IPS-18a (cell line): ENCODE results near the gene SF1.

Experiments
- H3K27ac ChIP-seq: one replicate; pipeline ENCODE4 v1.5.1; 2013; ENCODE audit warnings: low read length
- H3K27me3 ChIP-seq: one replicate; pipeline ENCODE4 v1.6.1; 2013; ENCODE audit warnings: mild to moderate bottlenecking, low read length; ENCODE audit not compliant: control insufficient read depth, insufficient read depth
- H3K36me3 ChIP-seq: one replicate; pipeline ENCODE4 v1.6.1; 2013; ENCODE audit warnings: low read depth, low read length; ENCODE audit not compliant: control insufficient read depth
- H3K4me1 ChIP-seq: one replicate; pipeline ENCODE4 v1.6.1; 2013; ENCODE audit warnings: low read depth, low read length; ENCODE audit not compliant: control insufficient read depth
- H3K4me3 ChIP-seq: one replicate; pipeline ENCODE4 v1.5.1; 2013; ENCODE audit warnings: low read length
- H3K9ac ChIP-seq: one replicate; pipeline ENCODE4 v1.6.1; 2013; ENCODE audit warnings: mild to moderate bottlenecking, low read length, moderate library complexity
- H3K9me3 ChIP-seq: one replicate; pipeline ENCODE4 v1.6.1; 2013; ENCODE audit warnings: low read depth, low read length; ENCODE audit not compliant: control insufficient read depth

Gene SF1

DNA sequence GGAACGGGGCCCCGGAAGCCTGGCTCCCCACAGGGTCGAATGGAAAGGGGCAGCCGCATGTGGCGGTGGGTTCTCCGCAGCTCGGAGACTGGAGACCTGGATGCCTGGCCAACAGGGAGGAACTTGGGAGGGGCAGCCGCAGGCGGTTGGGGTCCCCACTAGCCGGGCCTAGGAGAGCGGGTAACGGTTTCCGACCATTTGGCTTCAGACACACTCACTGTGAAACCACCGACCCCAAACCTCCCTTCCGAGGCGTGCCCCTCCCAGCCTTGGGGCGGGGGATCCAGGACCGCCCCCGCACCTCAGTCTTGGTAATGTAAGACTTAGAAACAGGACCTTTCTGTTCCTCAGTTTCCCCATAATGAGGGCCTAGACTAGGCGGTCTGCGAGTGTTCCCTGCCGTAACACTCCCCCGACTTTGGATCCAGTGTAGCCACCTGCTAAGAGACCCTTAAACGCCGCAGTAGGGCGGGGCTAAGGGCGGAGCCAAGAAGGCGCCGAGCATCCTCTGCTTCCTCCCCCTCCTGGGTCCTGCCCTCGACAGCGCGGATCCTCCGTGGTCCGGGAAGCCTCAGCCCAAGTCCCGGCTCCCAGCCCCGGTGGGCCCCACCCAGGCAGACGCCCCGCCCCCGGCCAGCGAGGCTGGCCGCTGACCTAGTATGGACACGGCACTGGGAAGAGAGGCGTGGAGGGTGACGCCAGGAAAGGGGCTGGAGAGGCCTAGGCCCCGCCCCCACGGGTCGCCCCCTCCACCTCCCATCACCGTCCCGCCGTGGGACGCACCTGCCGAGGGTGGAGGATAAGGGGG is 32.6 kb downstream of the SF1 start:
- H3K9me3 ChIP-seq = no peaks in the 10 kb centered on the region
- H3K27me3 ChIP-seq = peaks cover 38% of the 10 kb centered on the region
- H3K27ac ChIP-seq = no peak overlapping the region
- peak overlapping the region; percentile 68 for H3K4me3 ChIP-seq
- peaks cover 8% of the 10 kb centered on the region for H3K4me1 ChIP-seq
- H3K36me3 ChIP-seq = no peaks in the 10 kb centered on the region
- H3K9ac ChIP-seq = peak overlapping the region; percentile 20

DNA sequence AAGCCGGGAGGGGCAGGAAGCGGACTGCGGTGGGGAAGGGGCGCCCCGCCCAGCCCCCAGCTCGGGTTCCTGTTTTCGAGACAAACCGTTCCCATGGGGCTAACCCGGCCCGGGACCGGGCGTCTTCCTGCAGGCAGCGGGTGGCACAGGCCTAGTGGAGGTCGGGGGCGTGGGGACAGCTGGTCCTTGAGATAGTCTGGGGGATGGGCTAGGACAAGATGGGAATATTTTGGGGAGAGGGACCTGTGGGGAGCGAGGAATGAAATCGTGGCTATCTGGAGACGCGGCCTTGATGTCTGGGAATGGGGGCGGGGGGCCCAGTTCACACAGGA is 33.2 kb downstream of the SF1 start:
- Histone ChIP-seq H3K4me1 (peaks cover 8% of the 10 kb centered on the region), H3K4me3 (peak overlapping the region; percentile 68), H3K36me3 (no peaks in the 10 kb centered on the region), H3K27me3 (peaks cover 44% of the 10 kb centered on the region), H3K9ac (peak overlapping the region; percentile 20), H3K9me3 (no peaks in the 10 kb centered on the region), H3K27ac (no peak overlapping the region)

DNA sequence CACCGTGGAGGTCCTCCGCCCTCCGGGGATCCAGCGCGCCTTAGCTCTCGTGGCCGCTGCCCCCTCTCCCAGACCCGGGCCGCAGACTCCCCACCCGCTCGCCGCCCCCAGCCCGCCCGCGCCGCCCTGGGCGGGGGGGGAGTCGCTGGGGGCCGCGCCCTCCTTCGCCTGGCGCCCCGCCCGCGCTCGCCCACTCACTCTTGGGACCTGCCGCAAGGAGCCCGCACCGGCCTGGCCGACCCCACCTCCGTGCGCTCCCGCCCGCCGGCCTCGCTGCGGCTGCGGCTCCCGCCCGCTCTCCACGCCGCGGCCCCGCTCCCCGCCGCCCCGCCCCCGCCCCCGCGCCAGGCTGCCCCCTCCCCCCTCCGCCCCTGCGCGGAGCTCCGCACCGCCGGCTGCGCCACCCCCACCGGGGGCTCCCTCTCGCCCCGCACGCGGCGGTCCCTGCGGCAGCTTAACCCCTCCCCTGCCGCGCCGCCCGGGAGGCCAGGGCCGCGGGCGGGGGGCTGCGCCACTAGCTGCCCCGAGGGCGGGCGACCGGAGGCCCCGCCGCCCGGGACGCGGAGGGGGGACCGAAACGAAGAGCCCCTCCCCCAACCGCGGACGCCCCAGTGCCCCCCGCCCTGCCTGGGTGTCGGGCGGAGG is 33.7 kb downstream of the SF1 start:
- Histone ChIP-seq H3K27ac (no peak overlapping the region), H3K36me3 (no peaks in the 10 kb centered on the region), H3K9me3 (no peaks in the 10 kb centered on the region), H3K4me1 (peaks cover 9% of the 10 kb centered on the region), H3K4me3 (peak overlapping the region; percentile 68), H3K9ac (peak overlapping the region; percentile 20), H3K27me3 (peaks cover 49% of the 10 kb centered on the region)

DNA sequence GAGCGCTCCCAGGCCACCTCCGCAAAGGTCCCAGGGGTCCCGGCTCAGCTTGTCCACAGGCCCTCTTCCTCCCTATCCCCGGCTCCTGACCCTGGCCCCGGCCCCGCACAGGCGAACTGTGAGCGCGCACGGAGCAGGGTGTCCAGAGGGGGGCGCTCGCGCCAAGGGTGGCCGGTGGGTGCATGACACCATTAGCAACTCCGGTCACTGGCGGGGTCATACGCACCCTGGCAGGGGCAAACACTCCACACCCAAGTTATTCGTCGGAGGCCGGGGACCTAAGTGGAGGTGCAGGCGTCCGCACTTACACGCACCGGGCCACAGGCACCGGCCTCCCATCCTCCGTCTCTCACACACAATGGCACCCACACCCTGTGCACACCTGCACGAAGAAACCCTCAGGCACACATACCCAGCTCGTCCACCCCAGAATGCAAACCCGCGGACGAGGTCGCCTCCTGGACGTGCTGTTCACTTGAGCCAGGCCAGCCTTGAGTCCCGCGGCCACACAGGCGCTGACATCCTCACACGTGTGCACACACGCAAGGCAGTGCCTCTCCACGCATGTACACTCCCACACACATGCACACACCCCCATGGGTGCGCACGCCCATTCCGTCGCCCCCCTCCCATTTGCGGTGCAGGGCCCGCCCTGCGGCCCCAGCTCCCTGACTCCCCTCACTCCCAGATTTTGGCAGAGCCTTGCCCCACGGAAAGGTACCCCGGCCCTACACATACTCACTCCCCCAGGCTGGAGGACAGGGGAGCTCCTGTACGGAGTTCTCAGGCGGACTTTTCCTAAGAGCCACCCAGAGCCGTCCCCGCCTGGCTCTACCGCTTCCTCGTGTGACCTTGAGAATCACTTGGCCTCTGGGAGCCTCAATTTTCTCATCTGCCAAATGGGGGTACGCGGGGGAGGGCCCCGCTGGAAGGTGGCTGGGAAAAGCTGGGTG is 34.5 kb downstream of the SF1 start, which contains the start of gene RASGRP2:
RASGRP2 (minus strand) TSS at position 552 of the 953 bp plus-strand sequence. CDS start 1,276 bp downstream, outside the sequence.
- peaks cover 16% of the 10 kb centered on the region for H3K4me1 ChIP-seq
- H3K27me3 ChIP-seq = peaks cover 50% of the 10 kb centered on the region
- H3K4me3 ChIP-seq = peak within 1 kb of the TSS; percentile 68
- H3K36me3 ChIP-seq = no peaks in the 10 kb centered on the region
- H3K9me3 ChIP-seq = no peaks in the 10 kb centered on the region
- no peak within 1 kb of the TSS for H3K9ac ChIP-seq
- H3K27ac ChIP-seq = no peak within 1 kb of the TSS

DNA sequence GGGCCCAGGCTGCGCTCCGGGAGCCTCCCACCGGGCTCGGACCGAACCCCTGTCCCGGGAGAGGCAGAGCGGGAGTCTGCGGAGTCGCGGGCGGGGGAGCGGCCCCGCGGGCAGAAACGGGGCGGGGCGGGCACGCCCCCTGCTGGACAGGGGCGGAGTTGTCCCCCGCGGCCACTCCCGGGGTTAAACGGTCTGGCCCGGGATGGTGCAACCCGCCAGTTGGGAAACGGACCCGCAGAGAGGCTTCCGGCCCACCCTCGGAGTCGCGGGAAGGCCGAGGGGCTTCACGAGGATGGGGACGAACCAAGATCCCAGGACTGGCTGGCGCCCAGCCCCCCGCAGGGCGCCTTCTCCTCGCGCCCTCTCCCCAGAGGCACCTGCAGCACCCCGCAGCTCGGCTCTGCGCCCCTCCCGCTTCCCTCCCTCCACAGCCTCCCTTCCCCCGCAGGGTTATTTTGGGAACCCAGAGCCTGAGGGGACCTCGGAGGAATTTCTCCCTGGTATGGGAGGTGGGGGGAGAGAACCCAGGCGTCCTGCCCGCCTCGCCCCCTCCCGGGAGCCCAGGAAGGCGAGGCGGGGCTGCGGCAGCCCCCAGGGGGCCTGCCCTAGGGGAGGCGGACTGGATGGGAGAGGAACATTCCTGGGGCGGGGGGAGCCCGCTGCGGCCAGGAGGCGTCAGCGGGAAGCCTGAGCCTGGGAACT is 35.3 kb downstream of the SF1 start:
- Histone ChIP-seq H3K9me3 (no peaks in the 10 kb centered on the region), H3K4me1 (peaks cover 16% of the 10 kb centered on the region), H3K9ac (peak overlapping the region; percentile 39), H3K27ac (no peak overlapping the region), H3K27me3 (peaks cover 50% of the 10 kb centered on the region), H3K36me3 (no peaks in the 10 kb centered on the region), H3K4me3 (peak overlapping the region; percentile 63)

DNA sequence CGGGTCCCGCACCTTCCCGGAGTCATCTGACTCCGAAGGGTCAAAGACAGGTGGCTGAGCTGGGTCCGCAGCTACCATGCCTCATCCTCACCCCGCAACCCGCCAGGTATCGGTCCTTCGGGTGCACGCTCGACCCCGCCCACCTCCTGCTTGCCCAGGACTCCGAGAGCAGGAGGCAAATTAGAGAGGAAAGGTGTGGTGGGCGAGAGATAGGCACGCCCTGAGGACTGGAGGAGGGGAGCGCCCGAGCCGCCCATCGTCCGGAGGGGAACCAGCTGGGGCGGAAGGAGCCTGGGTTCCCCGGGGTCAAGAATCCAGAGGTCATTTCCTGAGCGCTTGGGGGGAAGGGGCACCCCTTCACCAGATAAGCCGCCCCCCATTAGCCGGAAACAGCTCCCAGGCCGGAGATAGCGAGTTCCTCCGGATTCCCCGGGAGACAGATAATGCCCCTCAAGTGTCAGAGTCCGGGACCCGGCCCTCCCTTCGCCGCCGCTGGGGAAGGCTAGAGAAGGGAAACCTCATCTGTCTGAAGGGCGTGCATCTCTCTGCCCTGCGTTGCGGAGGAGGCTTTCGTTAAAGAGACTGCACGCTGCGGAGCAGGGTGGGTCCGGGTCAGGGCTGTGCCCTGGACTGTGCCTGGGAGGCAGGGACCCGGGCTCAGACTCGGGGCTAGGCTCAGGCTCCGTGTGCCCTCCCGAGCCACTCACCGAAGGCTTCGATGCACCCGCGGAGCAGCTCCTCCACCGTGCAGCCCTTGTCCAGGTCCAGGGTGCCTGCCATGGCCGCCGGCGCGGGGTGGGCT is 36.1 kb downstream of the SF1 start:
- peaks cover 50% of the 10 kb centered on the region for H3K27me3 ChIP-seq
- H3K9ac ChIP-seq = peak overlapping the region; percentile 39
- no peaks in the 10 kb centered on the region for H3K9me3 ChIP-seq
- peak overlapping the region; percentile 63 for H3K4me3 ChIP-seq
- H3K4me1 ChIP-seq = peaks cover 16% of the 10 kb centered on the region
- H3K36me3 ChIP-seq = no peaks in the 10 kb centered on the region
- H3K27ac ChIP-seq = no peak overlapping the region

DNA sequence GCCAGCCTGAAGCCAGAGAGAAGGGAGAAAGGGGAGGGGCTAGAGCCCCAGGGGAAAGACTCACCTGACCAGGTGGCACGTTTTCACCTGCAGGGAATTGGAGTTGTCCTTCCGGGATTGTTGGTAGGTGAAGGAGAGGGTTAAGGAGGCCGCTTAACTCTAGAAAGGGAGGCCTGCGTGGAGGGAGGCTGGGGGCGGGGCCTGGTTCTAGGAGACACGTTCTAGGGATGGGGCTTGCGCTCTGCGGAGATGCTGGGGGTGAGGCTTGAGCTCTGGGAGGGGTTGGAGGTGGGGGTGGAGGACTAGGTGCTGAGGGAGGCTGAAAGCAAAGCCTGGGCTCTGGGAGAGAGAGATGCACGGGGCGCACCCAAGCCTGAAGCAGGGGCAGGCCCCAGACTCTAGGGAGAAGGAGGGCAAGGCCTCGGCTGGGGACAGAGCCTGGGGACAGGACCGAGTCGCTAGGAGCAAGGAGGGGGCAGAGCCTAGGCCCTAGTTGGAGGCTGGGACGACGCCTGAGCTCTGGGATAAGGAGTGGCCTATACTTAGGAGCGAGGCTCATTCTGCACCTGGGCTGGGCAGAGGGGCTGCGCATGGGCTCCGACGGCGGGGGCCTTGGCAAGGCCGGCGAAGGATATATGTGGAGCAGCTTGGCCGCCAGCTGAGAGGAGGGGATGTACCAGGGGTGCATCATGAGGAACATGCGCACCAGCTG is 36.8 kb downstream of the SF1 start:
- peaks cover 50% of the 10 kb centered on the region for H3K27me3 ChIP-seq

DNA sequence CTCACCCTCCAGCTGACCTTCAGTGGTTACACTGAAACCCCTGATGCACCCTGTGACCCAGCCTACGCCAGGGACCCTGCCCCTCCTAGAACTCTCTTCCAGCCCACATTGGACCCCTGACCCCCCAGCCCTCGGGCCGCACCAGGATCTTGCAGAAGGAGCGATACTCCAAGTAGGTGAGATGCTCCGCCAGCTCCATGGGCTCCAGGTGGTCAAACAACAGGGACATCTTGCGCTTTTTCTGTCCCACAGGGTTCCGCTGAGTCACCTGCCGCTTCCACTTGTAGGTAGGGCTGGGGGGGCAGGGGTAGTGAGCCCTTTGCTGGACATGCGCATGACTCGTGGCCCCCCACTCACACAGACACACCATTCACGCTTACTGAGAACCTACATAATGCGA is 38.5 kb downstream of the SF1 start:
- Histone ChIP-seq H3K27me3 (peaks cover 50% of the 10 kb centered on the region), H3K9me3 (no peaks in the 10 kb centered on the region), H3K36me3 (no peaks in the 10 kb centered on the region)

More for the DNA sequence above, 36.8 kb downstream of the SF1 start:
- Histone ChIP-seq H3K27ac (no peak overlapping the region), H3K4me3 (peak overlapping the region; percentile 63), H3K4me1 (peaks cover 16% of the 10 kb centered on the region), H3K9ac (no peak overlapping the region), H3K9me3 (no peaks in the 10 kb centered on the region), H3K36me3 (no peaks in the 10 kb centered on the region)

DNA sequence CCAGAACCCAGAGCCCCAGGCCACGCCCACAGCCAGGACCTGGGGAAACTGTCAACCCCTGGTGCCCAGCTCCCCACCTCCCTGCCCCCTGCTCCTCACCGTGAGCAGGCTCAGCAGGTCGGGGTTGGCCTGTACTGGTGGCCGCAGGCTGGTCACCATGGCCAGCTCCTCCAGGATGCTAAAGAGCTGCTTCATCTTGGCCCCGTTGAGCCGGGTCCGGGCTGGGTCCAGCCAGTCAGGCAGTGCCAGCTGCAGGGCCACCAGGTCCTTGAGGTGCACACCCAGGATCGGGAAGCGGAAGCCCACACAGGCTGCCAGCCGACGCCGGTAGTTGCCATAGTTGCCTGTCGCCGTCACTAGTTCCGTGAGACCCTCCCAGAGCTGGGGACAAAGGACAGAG is 41.7 kb downstream of the SF1 start:
- H3K9ac ChIP-seq = no peak overlapping the region
- no peak overlapping the region for H3K27ac ChIP-seq
- peaks cover 15% of the 10 kb centered on the region for H3K4me1 ChIP-seq
- no peaks in the 10 kb centered on the region for H3K36me3 ChIP-seq
- H3K27me3 ChIP-seq = peaks cover 21% of the 10 kb centered on the region
- no peak overlapping the region for H3K4me3 ChIP-seq
- H3K9me3 ChIP-seq = no peaks in the 10 kb centered on the region

More for the DNA sequence above, 38.5 kb downstream of the SF1 start:
- Histone ChIP-seq H3K27ac (no peak overlapping the region), H3K4me3 (no peak overlapping the region), H3K9ac (no peak overlapping the region), H3K4me1 (peaks cover 16% of the 10 kb centered on the region)

DNA sequence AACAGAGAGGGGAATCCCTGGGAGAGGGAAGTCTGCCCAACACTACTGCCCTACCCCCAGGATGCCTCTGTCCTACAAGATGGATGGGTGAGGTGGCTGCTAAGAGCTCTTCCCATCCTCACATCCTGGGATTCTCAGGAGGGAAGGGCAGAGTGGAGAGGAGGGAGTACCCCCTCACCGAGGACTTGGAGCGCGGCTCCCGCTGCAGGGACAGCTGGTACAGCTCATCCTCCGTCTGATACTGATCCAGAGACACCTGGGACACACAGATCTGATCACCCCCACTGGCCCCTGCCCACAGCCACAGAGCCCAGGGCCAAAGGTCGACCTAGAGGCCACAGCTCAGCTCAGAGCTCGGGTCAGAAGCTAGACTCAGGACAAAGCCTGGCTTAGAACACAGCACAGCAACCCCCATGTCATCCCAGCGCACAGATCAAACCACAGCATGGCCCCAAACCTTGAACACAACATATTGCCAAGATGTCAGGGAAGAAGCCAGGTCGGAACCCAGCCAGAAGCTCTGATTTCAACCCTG is 42.5 kb downstream of the SF1 start:
- Histone ChIP-seq H3K4me3 (no peak overlapping the region), H3K9me3 (no peaks in the 10 kb centered on the region), H3K9ac (no peak overlapping the region), H3K27ac (no peak overlapping the region), H3K27me3 (peaks cover 12% of the 10 kb centered on the region), H3K4me1 (peaks cover 14% of the 10 kb centered on the region), H3K36me3 (no peaks in the 10 kb centered on the region)
